ENCODE results near the gene GRAMD2B. TPM values are rescaled to one million over a fixed set of nuclear protein-coding genes. Genes with fewer than 3 reads are reported as not detected.

The GRAMD2B gene
- total RNA-seq, 1 experiment from 2014 or later = 7.2 TPM

- TF ChIP-seq REST (IDR thresholded peaks at IDR 0.05; ENCODE audit: low read depth) (no peak), RAD21 (IDR thresholded peaks at IDR 0.05; ENCODE audit: low read depth) (no peak), CEBPB (IDR thresholded peaks at IDR 0.05; ENCODE audit: low read depth) (no peak), SIN3A (IDR thresholded peaks at IDR 0.05; ENCODE audit: low read depth) (no peak)
- Histone ChIP-seq H3K27ac (ENCODE audit: low read depth, low read length) (no peak overlapping the region), H4K20me1 (ENCODE audit: insufficient read depth) (no peaks in the 10 kb centered on the region), H3K9me2 (ENCODE audit: insufficient read depth) (no peaks in the 10 kb centered on the region), H3K4me2 (ENCODE audit: low read length) (0 out of 2 replicates have a peak overlapping the region, but pooled peaks have one; percentile 22), H3K79me2 (ENCODE audit: insufficient read depth, low read length) (no peaks in the 10 kb centered on the region), H3K4me3 (replicated peaks in 1 of 2; ENCODE audit: low read depth in 1 of 2, low read length in 2 of 2) (no peak overlapping the region), H3K9ac (ENCODE audit: low read length) (no peak overlapping the region), H3K9me3 (ENCODE audit: control insufficient read depth in 1 of 2, insufficient read depth in 1 of 2, low read depth in 1 of 2, low read length in 2 of 2) (no peaks in the 10 kb centered on the region), H3K4me1 (ENCODE audit: control insufficient read depth in 1 of 2, insufficient read depth in 2 of 2, low read length in 2 of 2) (peaks cover 0 to 4% of the 10 kb centered on the region in 2 experiments; a peak in 2 of 4 replicates), H2AFZ (ENCODE audit: low read depth, low read length, poor library complexity, severe bottlenecking) (no peak overlapping the region), H3K27me3 (ENCODE audit: insufficient read depth, low read length) (no peaks in the 10 kb centered on the region), H3K36me3 (ENCODE audit: control insufficient read depth in 1 of 2, insufficient read depth in 2 of 2, low read length in 2 of 2) (no peaks in the 10 kb centered on the region)
- DNase-seq (ENCODE audit: low read depth, low spot score) (no peak), ATAC-seq (no peak)
- no TSS peak for BruUV-seq (replicated peaks)
- POLR2A ChIA-PET = no interaction called here
- intact Hi-C loops (cut with micrococcal nuclease) = loop anchor here (10.0 kb wide), 1 partner anchor 304 kb away; no protein-coding TSS in a partner anchor
- RAD21 ChIA-PET (ENCODE audit: low non-redundant PET in 1 of 2, low total read pairs in 2 of 2, uncharacterized antibody in 2 of 2, unreplicated experiment in 2 of 2) = no interaction called here
- CTCF ChIA-PET = interaction anchor here (0.7 to 1.6 kb wide), 5 partner anchors 183 to 201 kb away, joined by 3 to 5 read pairs (median 4); no protein-coding TSS in a partner anchor
Observed at GRCh38 chr5:126538579-126538978, 115.4 kb downstream of the GRAMD2B start.

- H3K36me3 ChIP-seq (ENCODE audit: control insufficient read depth in 1 of 2, insufficient read depth in 2 of 2, low read length in 2 of 2) = 0 out of 4 replicates have a peak, but pooled peaks cover 0 to 3% of the 10 kb centered on the region in 2 experiments
- no peaks in the 10 kb centered on the region for H3K79me2 ChIP-seq (ENCODE audit: insufficient read depth, low read length)
- H3K9me3 ChIP-seq (ENCODE audit: control insufficient read depth in 1 of 2, insufficient read depth in 1 of 2, low read depth in 1 of 2, low read length in 2 of 2) = no peaks in the 10 kb centered on the region
- TF ChIP-seq POLR2AphosphoS5 (IDR thresholded peaks at IDR 0.05; ENCODE audit: low read depth, low read length) = no peak
- DNase-seq (ENCODE audit: low read depth, low spot score) (no peak), ATAC-seq (no peak)
- no peak overlapping the region for H3K4me2 ChIP-seq (ENCODE audit: low read length)
- no peak overlapping the region for H3K27ac ChIP-seq (ENCODE audit: low read depth, low read length)
- ChIA-PET RAD21 (ENCODE audit: low non-redundant PET in 1 of 2, low total read pairs in 2 of 2, uncharacterized antibody in 2 of 2, unreplicated experiment in 2 of 2) (no interaction called here), POLR2A (no interaction called here), CTCF (interaction anchor here (0.9 to 1.2 kb wide), 3 partner anchors 183 to 203 kb away, joined by 3 read pairs; no protein-coding TSS in a partner anchor)
- no peak overlapping the region for H3K4me3 ChIP-seq (replicated peaks in 1 of 2; ENCODE audit: low read depth in 1 of 2, low read length in 2 of 2)
- no peaks in the 10 kb centered on the region for H3K9me2 ChIP-seq (ENCODE audit: insufficient read depth)
- H4K20me1 ChIP-seq (ENCODE audit: insufficient read depth) = no peaks in the 10 kb centered on the region
- no peak overlapping the region for H2AFZ ChIP-seq (ENCODE audit: low read depth, low read length, poor library complexity, severe bottlenecking)
- H3K4me1 ChIP-seq (ENCODE audit: control insufficient read depth in 1 of 2, insufficient read depth in 2 of 2, low read length in 2 of 2) = peaks cover 0 to 4% of the 10 kb centered on the region in 2 experiments; a peak in 2 of 4 replicates
- BruUV-seq (replicated peaks) = no TSS peak
- H3K9ac ChIP-seq (ENCODE audit: low read length) = no peak overlapping the region
- intact Hi-C loops (cut with micrococcal nuclease) = loop anchor here (5.0 kb wide), 1 partner anchor 952 kb away; no protein-coding TSS in a partner anchor
- H3K27me3 ChIP-seq (ENCODE audit: insufficient read depth, low read length) = no peaks in the 10 kb centered on the region
Observed at GRCh38 chr5:126540631-126541030, 117.4 kb downstream of the GRAMD2B start.
